Measurements from ENCODE around the gene MTA3.

DNA sequence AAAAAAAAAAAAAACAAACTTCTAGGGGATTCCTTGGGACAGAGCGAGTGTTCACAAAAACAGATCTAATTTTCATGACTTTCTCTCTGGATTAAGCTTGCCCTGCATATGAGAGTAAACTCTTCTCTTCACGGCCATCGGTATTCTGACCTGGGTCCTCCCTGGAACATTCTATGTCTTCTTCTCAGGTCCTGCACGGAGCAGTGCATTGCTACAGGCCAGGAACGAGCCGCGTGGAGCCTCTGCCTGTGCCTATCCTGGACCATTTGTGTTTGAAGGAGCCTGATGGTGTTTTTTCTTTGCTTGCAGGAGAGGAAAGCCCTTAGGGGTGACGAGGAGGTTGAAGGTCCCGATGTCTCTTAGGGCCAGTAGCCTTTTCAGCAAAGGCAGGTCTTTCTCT lies 197.3 kb downstream of the MTA3 start:
- TF ChIP-seq, protein P1, sequence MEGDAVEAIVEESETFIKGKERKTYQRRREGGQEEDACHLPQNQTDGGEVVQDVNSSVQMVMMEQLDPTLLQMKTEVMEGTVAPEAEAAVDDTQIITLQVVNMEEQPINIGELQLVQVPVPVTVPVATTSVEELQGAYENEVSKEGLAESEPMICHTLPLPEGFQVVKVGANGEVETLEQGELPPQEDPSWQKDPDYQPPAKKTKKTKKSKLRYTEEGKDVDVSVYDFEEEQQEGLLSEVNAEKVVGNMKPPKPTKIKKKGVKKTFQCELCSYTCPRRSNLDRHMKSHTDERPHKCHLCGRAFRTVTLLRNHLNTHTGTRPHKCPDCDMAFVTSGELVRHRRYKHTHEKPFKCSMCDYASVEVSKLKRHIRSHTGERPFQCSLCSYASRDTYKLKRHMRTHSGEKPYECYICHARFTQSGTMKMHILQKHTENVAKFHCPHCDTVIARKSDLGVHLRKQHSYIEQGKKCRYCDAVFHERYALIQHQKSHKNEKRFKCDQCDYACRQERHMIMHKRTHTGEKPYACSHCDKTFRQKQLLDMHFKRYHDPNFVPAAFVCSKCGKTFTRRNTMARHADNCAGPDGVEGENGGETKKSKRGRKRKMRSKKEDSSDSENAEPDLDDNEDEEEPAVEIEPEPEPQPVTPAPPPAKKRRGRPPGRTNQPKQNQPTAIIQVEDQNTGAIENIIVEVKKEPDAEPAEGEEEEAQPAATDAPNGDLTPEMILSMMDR (IDR thresholded peaks at IDR 0.05), result no peak
- TF ChIP-seq EZH2 (IDR thresholded peaks at IDR 0.05), result no peak
